ENCODE measurements around the gene TCF15.

GRCh38 chr20:642398-643174, 32.5 kb upstream of the TCF15 start:
- no peak for TF ChIP-seq POLR2A (IDR thresholded peaks at IDR 0.05)
- no peak for TF ChIP-seq CTCF (IDR thresholded peaks at IDR 0.05 in 8 of 11, conservative IDR thresholded peaks at IDR 0.05 in 3 of 11)
- no peak for TF ChIP-seq POLR2AphosphoS5 (IDR thresholded peaks at IDR 0.05)
